Activated T-helper 9 cell treated with anti-CD3 and anti-CD28 coated beads, Interleukin-2, amount 50 U/mL, for 16 hours (primary cell): ENCODE measurements around the gene UGT1A6.
"Not testable (repeated sequence)": the region's sequence is repeated elsewhere in the genome, so short reads cannot be mapped to it uniquely, and the experiment has no call there.

Source experiments
- DNase-seq: peaks from one replicate; pipeline ENCODE4 v3.0.0-alpha.2; 2020; ENCODE audit warnings: low read depth

The UGT1A6 gene

GRCh38 chr2:233728723-233729301 is 36.1 kb downstream of the UGT1A6 start, which contains the start of gene UGT1A3:
UGT1A3 (plus strand) TSS chr2:233729042; CDS start chr2:233729127, 85 bp downstream.
- DNase-seq, result no peak

- not testable (repeated sequence) for DNase-seq
Measured at GRCh38 chr2:233736868-233737653, 44.4 kb downstream of the UGT1A6 start.

DNA sequence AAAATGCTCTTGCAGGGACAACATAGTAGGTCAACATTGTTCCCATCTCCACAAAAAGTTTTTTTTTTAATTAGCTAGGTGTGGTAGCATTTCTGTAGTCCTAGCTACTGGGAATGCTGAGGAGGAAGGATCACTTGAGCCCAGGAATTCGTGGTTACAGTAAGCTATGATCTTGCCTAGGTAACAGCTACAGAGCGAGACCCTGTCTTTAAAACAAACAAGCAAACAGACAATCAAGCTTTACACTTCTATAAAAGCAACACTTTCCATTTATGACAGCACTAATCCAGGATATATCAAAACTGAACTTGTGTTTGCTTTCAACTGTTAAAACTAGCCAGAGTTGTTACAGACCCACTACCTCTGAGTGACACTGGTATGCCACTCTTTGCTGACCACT is 48.2 kb downstream of the UGT1A6 start:
- no peak for DNase-seq

DNA sequence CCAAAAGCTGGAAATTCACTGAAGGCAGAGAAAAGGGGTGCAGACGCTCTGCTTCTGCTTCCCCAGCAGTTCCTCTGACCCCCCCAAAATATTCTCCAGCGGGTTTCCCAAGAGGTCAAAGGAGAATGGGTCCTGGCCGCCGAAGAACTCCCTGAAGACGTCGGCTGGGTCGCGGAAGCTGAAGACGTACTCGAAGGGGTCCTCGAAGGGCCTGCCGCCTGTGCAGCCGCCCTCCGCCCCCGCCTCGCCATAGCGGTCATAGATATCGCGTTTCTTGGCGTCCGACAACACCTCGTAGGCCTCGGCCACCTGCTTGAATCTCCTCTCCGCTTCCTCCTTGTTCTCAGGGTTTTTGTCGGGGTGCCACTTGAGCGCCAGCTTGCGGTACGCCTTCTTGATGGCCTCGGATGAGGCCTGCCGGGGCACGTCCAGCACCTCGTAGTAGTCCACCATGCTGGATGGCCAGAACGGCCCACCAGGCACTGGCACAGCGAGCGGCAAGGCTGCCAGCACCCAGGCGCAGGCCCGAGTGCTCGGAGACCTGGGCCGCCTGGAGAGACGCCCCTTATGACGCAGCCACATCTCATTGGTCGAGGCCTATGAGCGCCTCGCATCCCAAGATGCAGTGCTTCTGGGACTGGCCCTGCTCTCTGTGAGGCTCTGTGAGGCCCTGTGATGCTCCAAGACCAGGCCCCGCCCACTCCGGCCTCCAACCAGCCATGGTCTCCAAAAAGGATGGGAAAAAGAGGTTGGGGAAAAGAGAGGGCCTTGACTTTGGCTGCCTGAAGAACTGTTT is 51.0 kb downstream of the UGT1A6 start:
- DNase-seq, result no peak

DNA sequence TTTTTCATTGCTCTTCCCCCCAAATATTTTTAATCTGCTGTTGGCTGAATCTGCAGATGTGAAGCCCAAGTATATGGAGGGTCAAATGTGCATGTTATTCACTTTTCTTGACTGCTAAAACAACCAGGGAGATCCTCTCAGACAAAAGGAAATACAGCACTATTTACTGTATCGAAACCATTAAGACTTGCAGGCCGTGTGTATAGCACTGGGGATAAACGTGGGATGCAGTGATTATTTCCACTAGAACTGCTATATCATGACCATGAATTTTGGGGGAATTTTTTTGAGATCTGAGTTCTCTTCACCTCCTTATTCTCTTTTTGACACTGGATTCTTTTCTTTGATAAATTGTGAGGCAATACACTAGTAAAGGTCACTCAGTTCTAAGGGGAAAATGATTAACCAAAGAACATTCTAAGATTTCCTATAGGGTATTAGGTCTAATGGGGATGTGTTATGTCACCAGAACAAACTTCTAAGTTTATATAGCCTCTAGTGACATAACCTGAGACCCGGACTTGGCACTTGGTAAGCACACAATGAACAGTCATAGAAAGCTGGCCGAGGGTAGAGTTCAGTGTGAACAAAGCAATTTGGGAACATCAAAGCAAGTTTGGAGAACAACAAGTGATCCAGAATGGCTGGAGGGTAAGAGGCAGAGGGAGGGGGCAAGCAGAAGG is 52.5 kb downstream of the UGT1A6 start:
- DNase-seq, result no peak

DNA sequence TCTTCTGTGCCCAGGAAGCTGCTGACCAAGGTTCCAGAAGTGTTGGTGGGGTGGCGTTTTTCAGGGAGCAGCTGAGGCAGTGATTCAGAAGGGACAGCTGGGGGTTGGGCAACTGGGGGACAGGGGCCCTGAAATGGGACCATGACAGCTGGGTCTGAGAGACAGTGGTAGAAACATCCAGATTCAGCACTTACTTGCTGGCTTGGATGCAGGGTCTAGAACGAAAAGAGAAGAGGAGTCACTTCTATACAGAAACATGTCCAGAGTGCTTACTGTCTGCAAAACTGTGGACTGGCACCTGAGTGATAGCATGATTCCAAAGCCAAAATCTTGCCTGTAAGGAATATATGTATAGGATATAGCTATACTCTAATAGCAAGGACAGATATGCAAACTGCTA is 53.1 kb downstream of the UGT1A6 start:
- DNase-seq, result not testable (repeated sequence)

GRCh38 chr2:233746475-233747282 is 54.0 kb downstream of the UGT1A6 start:
- DNase-seq, result no peak

GRCh38 chr2:233747283-233747544 is 54.5 kb downstream of the UGT1A6 start:
- no peak for DNase-seq

- DNase-seq, result not testable (repeated sequence)
Measured at GRCh38 chr2:233750689-233751088, 58.0 kb downstream of the UGT1A6 start.

DNA sequence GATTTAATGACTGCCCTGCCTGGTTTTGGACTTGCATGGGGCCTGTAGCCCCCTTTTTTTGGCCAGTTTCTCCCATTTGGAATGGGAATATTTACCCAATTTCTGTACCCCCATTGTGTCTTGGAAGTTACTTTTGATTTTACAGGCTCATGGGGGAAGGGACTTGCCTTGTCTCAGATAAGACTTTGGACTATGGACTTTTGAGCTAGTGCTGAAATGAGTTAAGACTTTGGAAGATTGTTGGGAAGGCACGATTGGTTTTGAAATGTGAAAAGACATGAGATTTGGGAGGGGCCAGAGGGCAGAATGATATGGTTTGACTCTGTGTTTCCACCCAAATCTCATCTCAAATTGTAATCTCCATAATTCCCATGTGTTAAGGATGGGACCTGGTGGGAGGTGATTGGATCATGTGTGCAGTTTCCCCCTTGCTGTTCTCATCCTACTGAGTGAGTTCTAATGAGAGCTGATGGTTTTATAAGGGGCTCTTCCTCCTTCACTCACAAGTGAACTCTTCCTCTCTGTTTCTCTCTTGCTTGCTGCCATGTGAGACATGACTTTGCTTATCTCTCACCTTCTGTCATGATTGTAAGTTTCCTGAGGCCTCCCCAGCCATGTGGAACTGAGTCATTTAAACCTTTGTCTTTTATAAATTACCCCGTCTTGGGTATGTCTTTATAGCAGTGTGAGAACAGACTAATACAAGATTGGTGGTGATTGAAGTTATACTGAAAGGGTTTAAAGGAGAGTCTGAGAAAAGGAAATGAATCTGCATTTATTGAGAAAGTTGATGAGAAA is 58.7 kb downstream of the UGT1A6 start:
- DNase-seq, result not testable (repeated sequence)

DNA sequence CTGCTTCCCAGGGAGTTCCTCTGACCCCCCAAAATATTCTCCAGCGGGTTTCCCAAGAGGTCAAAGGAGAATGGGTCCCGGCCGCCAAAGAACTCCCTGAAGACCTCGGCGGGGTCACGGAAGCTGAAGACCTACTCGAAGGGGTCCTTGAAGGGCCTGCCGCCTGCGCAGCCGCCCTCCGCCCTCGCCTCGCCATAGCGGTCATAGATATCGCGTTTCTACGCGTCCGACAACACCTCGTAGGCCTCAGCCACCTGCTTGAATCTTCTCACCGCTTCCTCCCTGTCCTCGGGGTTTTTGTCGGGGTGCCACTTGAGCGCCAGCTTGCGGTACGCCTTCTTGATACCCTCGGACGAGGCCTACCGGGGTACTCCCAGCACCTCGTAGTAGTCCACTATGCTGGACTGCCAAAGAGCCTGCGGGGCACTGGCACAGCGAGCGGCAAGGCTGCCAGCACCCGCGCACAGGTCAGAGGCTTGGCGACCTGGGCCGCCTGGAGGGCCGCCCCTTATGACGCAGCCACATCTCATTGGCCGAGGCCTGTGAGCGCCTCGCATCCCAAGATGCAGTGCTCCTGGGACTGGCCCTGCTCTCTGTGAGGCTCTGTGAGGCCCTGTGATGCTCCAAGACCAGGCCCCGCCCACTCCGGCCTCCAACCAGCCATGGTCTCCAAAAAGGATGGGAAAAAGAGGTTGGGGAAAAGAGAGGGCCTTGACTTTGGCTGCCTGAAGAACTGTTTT is 62.4 kb downstream of the UGT1A6 start:
- no peak for DNase-seq

GRCh38 chr2:233756429-233757081 is 63.9 kb downstream of the UGT1A6 start:
- no peak for DNase-seq

DNA sequence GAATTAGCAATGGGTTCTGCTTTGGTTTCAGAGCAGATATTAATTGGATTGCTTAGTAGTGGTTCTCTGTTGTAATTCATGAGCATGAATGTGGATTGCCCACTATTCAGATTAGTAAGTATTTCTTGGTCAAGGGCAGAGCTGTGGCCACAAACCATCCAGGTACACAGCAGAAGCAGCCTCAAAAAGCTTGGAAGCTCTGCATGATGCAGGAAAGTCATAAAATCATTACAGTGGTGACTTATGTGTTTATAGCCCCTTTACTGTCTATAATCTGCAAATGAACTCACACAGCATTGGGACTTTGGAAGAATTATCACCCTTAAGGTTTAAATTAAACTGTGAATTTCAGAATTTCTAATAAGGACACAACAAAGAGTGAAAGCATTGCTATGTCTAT is 65.5 kb downstream of the UGT1A6 start:
- no peak for DNase-seq

DNA sequence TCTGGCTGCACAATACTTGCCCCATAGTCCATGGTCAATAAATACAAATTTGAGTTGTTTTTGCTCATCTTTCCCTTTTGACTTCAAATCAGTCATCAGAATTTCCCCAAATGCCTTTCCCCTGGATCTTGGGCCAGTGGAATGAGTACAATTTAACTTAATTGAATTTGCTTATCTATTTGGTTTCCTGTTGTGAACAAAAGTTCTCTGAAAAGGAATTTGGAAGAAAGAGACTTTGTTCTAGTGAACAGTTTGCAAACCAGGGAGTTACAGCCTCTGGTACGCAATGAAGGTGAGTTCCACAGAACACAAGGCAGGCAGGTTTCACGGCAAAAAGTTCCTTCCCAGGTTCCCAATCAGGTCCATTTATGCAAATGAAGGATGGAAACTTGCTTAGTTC is 66.2 kb downstream of the UGT1A6 start:
- DNase-seq, result no peak

DNA sequence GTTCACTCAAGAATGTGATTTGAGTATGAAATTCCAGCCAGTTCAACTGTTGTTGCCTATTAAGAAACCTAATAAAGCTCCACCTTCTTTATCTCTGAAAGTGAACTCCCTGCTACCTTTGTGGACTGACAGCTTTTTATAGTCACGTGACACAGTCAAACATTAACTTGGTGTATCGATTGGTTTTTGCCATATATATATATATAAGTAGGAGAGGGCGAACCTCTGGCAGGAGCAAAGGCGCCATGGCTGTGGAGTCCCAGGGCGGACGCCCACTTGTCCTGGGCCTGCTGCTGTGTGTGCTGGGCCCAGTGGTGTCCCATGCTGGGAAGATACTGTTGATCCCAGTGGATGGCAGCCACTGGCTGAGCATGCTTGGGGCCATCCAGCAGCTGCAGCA is 67.4 kb downstream of the UGT1A6 start, which contains the start of gene UGT1A1:
TSS of gene UGT1A1 (plus strand) at position 228 of the 400 bp plus-strand sequence. CDS start at position 246, 18 bp downstream.
- DNase-seq, result no peak

DNA sequence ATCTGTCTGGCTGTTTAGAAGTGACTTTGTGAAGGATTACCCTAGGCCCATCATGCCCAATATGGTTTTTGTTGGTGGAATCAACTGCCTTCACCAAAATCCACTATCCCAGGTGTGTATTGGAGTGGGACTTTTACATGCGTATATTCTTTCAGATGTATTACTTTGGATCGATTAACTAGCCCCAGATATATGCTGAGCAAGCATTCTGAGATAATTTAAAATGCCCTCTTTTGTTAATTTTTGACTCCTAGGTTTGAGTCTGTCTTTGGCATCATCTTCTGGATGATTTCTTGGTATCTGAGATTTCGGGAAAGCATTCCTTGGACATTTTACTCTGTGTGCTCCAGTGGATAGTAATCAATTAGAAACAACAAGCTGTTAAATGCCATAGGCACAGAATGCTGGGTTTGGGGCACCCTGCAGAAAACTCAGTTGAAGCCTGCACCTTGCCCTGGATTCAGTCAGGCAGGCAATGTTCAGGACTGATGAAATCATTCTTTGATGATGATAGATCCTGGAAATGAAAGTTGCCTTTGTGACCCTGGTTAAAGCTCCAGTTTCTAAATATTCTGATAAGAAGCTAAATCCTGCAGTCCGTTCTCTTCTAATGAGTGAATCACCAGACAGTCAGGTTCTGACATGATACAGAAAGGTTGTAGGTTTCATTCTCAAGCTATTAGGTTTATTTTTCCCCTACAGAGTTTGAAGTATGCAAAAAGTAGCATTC is 68.5 kb downstream of the UGT1A6 start:
- DNase-seq, result no peak

- no peak for DNase-seq
Measured at GRCh38 chr2:233764264-233764663, 71.6 kb downstream of the UGT1A6 start.

DNA sequence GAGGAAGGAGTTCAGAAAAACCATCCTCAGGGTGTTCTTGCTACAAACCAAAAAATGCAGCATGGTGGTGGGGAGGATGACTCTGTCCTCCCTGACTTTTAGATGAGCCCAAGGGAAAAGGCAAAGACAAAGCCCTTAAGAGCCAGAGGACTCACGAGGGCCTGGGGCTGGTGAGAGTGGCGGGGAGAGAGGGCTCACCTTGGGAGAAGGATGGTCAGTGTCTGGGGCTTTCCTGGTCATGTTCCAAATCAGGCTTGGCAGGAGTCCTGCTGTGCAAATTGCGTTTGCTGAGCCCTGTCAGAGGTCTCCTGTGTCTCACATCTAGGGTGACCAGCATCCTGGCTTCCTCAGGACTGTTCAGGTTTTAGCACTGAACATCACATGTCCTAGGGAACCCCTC is 72.1 kb downstream of the UGT1A6 start:
- no peak for DNase-seq

GRCh38 chr2:233766416-233766815 is 73.7 kb downstream of the UGT1A6 start:
- DNase-seq, result no peak
